Ascending aorta (tissue), 2 donors: ENCODE measurements around the gene CCDC7. TPM values are rescaled to one million over a fixed set of nuclear protein-coding genes. Genes with fewer than 3 reads are reported as not detected.

Source experiments
- DNase-seq, 2 donors: peaks; one replicate each; pipeline ENCODE4 v3.0.0-alpha.2; 2019; ENCODE audit warnings: low spot score in 2 of 2
- H3K27ac ChIP-seq, 2 donors: fragments of 200-600 bp; sonication (generic); one replicate each; pipeline ENCODE4 v1.5.1; 2016 to 2017; ENCODE audit warnings: mild to moderate bottlenecking in 1 of 2
- H3K27me3 ChIP-seq: fragments of 200-600 bp; sonication (generic); one replicate; pipeline ENCODE4 v1.5.1; 2017
- H3K36me3 ChIP-seq, 2 donors: fragments of 200-600 bp; sonication (generic); one replicate each; pipeline ENCODE4 v1.5.1; 2016
- H3K4me1 ChIP-seq, 2 donors: fragments of 200-600 bp; sonication (generic); one replicate each; pipeline ENCODE4 v1.5.1; 2016 to 2017; ENCODE audit warnings: mild to moderate bottlenecking in 1 of 2
- H3K4me3 ChIP-seq, 2 donors: fragments of 200-600 bp; sonication (generic); one replicate each; pipeline ENCODE4 v1.5.1; 2016 to 2017; ENCODE audit warnings: mild to moderate bottlenecking in 1 of 2
- H3K9me3 ChIP-seq, 2 donors: fragments of 200-600 bp; sonication (generic); one replicate each; pipeline ENCODE4 v1.5.1; 2016
- intact Hi-C: fragments of 100-400 bp; cut with DNase I; formaldehyde crosslinking; loops from one replicate; pipeline ENCODE4 v1.15.1; 2023
- total RNA-seq: library from RNA; depleted of rRNA; stranded (reverse); fragments of >200 nt; gene quantifications from one replicate; pipeline ENCODE4 v1.1.0, GENCODE V29; 2016
- TF ChIP-seq, protein P1 (sequence below), 3 experiments: fragments of 200-600 bp in 2 of 3; fragments of 450-650 bp in 1 of 3; sonication (generic) in 2 of 3; IDR thresholded peaks; one replicate each; pipeline ENCODE4 v1.5.1; 2016 to 2019; ENCODE audit warnings: antibody characterized with exemption in 3 of 3, mild to moderate bottlenecking in 1 of 3, moderate library complexity in 1 of 3

CCDC7 gene
- total RNA-seq, 1 donor from 2014 or later = 56.9 TPM

- Histone ChIP-seq H3K9me3 (no peaks in the 10 kb centered on the region), H3K4me3 (no peak overlapping the region), H3K27me3 (no peaks in the 10 kb centered on the region), H3K27ac (no peak overlapping the region), H3K36me3 (peaks cover 79 to 80% of the 10 kb centered on the region in 2 donors), H3K4me1 (no peaks in the 10 kb centered on the region)
- TF ChIP-seq, protein P1, sequence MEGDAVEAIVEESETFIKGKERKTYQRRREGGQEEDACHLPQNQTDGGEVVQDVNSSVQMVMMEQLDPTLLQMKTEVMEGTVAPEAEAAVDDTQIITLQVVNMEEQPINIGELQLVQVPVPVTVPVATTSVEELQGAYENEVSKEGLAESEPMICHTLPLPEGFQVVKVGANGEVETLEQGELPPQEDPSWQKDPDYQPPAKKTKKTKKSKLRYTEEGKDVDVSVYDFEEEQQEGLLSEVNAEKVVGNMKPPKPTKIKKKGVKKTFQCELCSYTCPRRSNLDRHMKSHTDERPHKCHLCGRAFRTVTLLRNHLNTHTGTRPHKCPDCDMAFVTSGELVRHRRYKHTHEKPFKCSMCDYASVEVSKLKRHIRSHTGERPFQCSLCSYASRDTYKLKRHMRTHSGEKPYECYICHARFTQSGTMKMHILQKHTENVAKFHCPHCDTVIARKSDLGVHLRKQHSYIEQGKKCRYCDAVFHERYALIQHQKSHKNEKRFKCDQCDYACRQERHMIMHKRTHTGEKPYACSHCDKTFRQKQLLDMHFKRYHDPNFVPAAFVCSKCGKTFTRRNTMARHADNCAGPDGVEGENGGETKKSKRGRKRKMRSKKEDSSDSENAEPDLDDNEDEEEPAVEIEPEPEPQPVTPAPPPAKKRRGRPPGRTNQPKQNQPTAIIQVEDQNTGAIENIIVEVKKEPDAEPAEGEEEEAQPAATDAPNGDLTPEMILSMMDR (IDR thresholded peaks at IDR 0.05) = no peak
- no peak for DNase-seq
- intact Hi-C loops = no loop called here
Measured at GRCh38 chr10:32923134-32923533, 477.2 kb downstream of the CCDC7 start.

- Histone ChIP-seq H3K27me3 (no peaks in the 10 kb centered on the region), H3K4me3 (no peak overlapping the region), H3K4me1 (no peaks in the 10 kb centered on the region), H3K27ac (no peak overlapping the region), H3K9me3 (no peaks in the 10 kb centered on the region), H3K36me3 (peaks cover 75 to 80% of the 10 kb centered on the region in 2 donors)
- TF ChIP-seq, protein P1 (IDR thresholded peaks at IDR 0.05) = no peak
- intact Hi-C loops = no loop called here
- no peak for DNase-seq
Measured at GRCh38 chr10:32923849-32924248, 477.9 kb downstream of the CCDC7 start.

Other genes with a start within 250 kb of the CCDC7 start
- 31.4 TPM for gene EPC1, start 99.0 kb upstream of the CCDC7 start, total RNA-seq